ENCODE data around the gene ADAMTS12.

The ADAMTS12 gene

GRCh38 chr5:33488558-33489355 is 403.0 kb downstream of the ADAMTS12 start:
- DNase-seq = no peak
- H3K4me1 Mint-ChIP-seq (ENCODE audit: low read depth) = no peaks in the 10 kb centered on the region
- no peaks in the 10 kb centered on the region for H3K27me3 Mint-ChIP-seq
- H3K36me3 Mint-ChIP-seq (ENCODE audit: low read depth) = no peaks in the 10 kb centered on the region
- H3K27ac Mint-ChIP-seq = no peak overlapping the region
- no peak overlapping the region for H3K4me3 Mint-ChIP-seq
- no peaks in the 10 kb centered on the region for H3K9me3 Mint-ChIP-seq

- Mint-ChIP-seq H3K4me3 (no peak overlapping the region), H3K27ac (no peak overlapping the region), H3K36me3 (ENCODE audit: low read depth) (peaks cover 9% of the 10 kb centered on the region), H3K9me3 (no peaks in the 10 kb centered on the region), H3K4me1 (ENCODE audit: low read depth) (no peaks in the 10 kb centered on the region), H3K27me3 (no peaks in the 10 kb centered on the region)
- DNase-seq = no peak
These were observed 404.6 kb downstream of the ADAMTS12 start for GRCh38 chr5:33487236-33487635.

GRCh38 chr5:33482335-33482734 is 409.5 kb downstream of the ADAMTS12 start:
- DNase-seq = no peak
- Mint-ChIP-seq H3K36me3 (ENCODE audit: low read depth) (peaks cover 43% of the 10 kb centered on the region), H3K27me3 (no peaks in the 10 kb centered on the region), H3K27ac (no peak overlapping the region), H3K4me3 (no peak overlapping the region), H3K4me1 (ENCODE audit: low read depth) (no peaks in the 10 kb centered on the region), H3K9me3 (no peaks in the 10 kb centered on the region)

GRCh38 chr5:33480876-33481275 is 410.9 kb downstream of the ADAMTS12 start:
- Mint-ChIP-seq H3K4me1 (ENCODE audit: low read depth) (no peaks in the 10 kb centered on the region), H3K36me3 (ENCODE audit: low read depth) (peaks cover 57% of the 10 kb centered on the region), H3K9me3 (no peaks in the 10 kb centered on the region), H3K27me3 (no peaks in the 10 kb centered on the region), H3K4me3 (no peak overlapping the region), H3K27ac (no peak overlapping the region)
- no peak for DNase-seq

- H3K27ac Mint-ChIP-seq = no peak overlapping the region
- H3K9me3 Mint-ChIP-seq = peaks cover 4% of the 10 kb centered on the region
- DNase-seq = no peak
- no peaks in the 10 kb centered on the region for H3K4me1 Mint-ChIP-seq (ENCODE audit: low read depth)
- H3K4me3 Mint-ChIP-seq = no peak overlapping the region
- H3K27me3 Mint-ChIP-seq = no peaks in the 10 kb centered on the region
- H3K36me3 Mint-ChIP-seq (ENCODE audit: low read depth) = peaks cover 73% of the 10 kb centered on the region
These were observed 412.5 kb downstream of the ADAMTS12 start for GRCh38 chr5:33479311-33479710.

- peaks cover 10% of the 10 kb centered on the region for H3K9me3 Mint-ChIP-seq
- H3K27ac Mint-ChIP-seq = no peak overlapping the region
- H3K36me3 Mint-ChIP-seq (ENCODE audit: low read depth) = peaks cover 82% of the 10 kb centered on the region
- H3K4me1 Mint-ChIP-seq (ENCODE audit: low read depth) = no peaks in the 10 kb centered on the region
- no peaks in the 10 kb centered on the region for H3K27me3 Mint-ChIP-seq
- H3K4me3 Mint-ChIP-seq = no peak overlapping the region
- no peak for DNase-seq
These were observed 414.0 kb downstream of the ADAMTS12 start for GRCh38 chr5:33477816-33478215.

GRCh38 chr5:33476992-33477391 is 414.8 kb downstream of the ADAMTS12 start:
- H3K27ac Mint-ChIP-seq = no peak overlapping the region
- no peaks in the 10 kb centered on the region for H3K27me3 Mint-ChIP-seq
- H3K4me1 Mint-ChIP-seq (ENCODE audit: low read depth) = no peaks in the 10 kb centered on the region
- peaks cover 10% of the 10 kb centered on the region for H3K9me3 Mint-ChIP-seq
- H3K36me3 Mint-ChIP-seq (ENCODE audit: low read depth) = peaks cover 86% of the 10 kb centered on the region
- no peak for DNase-seq
- no peak overlapping the region for H3K4me3 Mint-ChIP-seq

- H3K4me1 Mint-ChIP-seq (ENCODE audit: low read depth) = no peaks in the 10 kb centered on the region
- H3K27me3 Mint-ChIP-seq = no peaks in the 10 kb centered on the region
- no peak for DNase-seq
- H3K9me3 Mint-ChIP-seq = peaks cover 10% of the 10 kb centered on the region
- no peak overlapping the region for H3K27ac Mint-ChIP-seq
- H3K36me3 Mint-ChIP-seq (ENCODE audit: low read depth) = peaks cover 96% of the 10 kb centered on the region
- no peak overlapping the region for H3K4me3 Mint-ChIP-seq
These were observed 416.1 kb downstream of the ADAMTS12 start for GRCh38 chr5:33475706-33476105.

- peaks cover 10% of the 10 kb centered on the region for H3K9me3 Mint-ChIP-seq
- no peak overlapping the region for H3K27ac Mint-ChIP-seq
- H3K4me1 Mint-ChIP-seq (ENCODE audit: low read depth) = no peaks in the 10 kb centered on the region
- H3K27me3 Mint-ChIP-seq = no peaks in the 10 kb centered on the region
- no peak for DNase-seq
- no peak overlapping the region for H3K4me3 Mint-ChIP-seq
- peaks cover 98% of the 10 kb centered on the region for H3K36me3 Mint-ChIP-seq (ENCODE audit: low read depth)
These were observed 416.8 kb downstream of the ADAMTS12 start for GRCh38 chr5:33474931-33475499.

GRCh38 chr5:33474004-33474403 is 417.8 kb downstream of the ADAMTS12 start:
- Mint-ChIP-seq H3K27me3 (no peaks in the 10 kb centered on the region), H3K4me1 (ENCODE audit: low read depth) (no peaks in the 10 kb centered on the region), H3K9me3 (peaks cover 10% of the 10 kb centered on the region), H3K4me3 (no peak overlapping the region), H3K36me3 (ENCODE audit: low read depth) (peaks cover 98% of the 10 kb centered on the region), H3K27ac (no peak overlapping the region)
- DNase-seq = no peak
